Middle frontal gyrus (tissue), 1 donor: ENCODE results near the gene RANBP3.
A peak's percentile ranks its signal among the peaks of the same experiment; 100 is the strongest.
"Not testable (repeated sequence)": the region's sequence is repeated elsewhere in the genome, so short reads cannot be mapped to it uniquely, and the experiment has no call there.

Experiments used
- DNase-seq: peaks from one replicate; pipeline ENCODE4 v3.0.0-alpha.2; 2015; ENCODE audit warnings: low spot score; ENCODE audit errors: extremely low spot score

RANBP3 gene

DNA sequence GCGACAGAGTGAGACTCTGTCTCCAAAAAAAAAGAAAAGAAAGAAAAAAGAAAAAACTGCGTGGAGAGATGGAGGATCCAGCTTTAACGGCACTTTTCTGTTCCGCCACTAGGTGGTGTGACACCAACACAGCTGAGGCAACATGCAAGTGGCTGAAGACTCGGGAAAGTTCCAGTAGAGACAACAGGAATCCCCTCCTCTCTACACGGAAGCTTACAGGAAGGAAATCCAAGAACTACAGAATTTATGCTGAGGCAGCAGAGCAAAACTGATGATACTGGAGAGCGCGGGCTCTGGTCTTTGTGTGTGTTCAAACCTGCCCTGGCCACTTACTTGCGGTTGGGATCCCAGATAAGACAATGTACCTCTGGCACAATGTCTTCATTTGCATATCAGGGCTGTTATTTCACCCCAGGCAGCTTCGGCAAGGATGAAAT, 9.9 kb downstream of the RANBP3 start:
- peak; percentile 39 for DNase-seq

DNA sequence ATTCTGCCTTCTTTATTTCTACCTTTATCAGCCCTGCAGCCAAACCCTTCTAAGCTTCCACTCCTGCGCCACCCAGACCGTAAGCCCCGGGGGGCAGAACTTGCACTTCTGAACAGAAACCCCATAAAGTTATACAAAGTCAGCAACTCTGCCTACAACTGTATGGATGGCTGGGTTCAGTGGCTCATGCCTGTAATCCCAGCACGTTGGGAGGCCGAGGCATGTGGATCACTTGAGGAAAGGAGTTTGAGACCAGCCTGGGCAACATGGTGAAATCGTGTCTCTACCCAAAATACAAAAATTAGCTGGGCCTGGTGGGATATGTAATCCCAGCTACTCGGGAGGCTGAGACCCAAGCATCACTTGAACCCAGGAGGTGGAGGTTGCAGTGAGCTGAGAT, 10.4 kb downstream of the RANBP3 start:
- no peak for DNase-seq

DNA sequence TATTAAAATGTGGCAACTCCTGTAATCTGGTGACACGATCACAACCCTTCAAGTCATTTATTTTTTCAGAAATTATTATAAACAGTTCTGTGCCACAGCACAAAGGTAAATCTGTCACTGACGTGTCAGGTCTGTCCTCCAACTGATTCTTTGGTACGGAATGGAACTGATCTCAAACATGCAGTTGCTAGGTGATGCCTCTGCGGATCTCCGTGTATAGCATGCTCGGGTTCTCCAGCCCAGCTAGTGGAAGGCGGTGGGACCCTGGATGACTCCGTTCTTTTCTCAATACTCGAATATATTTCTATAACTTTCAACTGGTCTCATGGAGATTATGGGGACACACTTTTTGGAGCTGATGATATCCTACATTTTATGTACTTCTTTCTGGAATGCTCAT, 11.0 kb downstream of the RANBP3 start:
- DNase-seq: no peak

- no peak for DNase-seq
These were observed 11.7 kb downstream of the RANBP3 start for GRCh38 chr19:5966215-5966614.

- no peak for DNase-seq
These were observed 12.9 kb downstream of the RANBP3 start for GRCh38 chr19:5964816-5965565.

GRCh38 chr19:5963855-5964254, 14.1 kb downstream of the RANBP3 start:
- no peak for DNase-seq

- DNase-seq: not testable (repeated sequence)
These were observed 14.7 kb downstream of the RANBP3 start for GRCh38 chr19:5963259-5963658.

- no peak for DNase-seq
These were observed 15.7 kb downstream of the RANBP3 start for GRCh38 chr19:5961969-5962945.

- DNase-seq: not testable (repeated sequence)
These were observed 16.3 kb downstream of the RANBP3 start for GRCh38 chr19:5961641-5961968.

GRCh38 chr19:5960005-5961001, 17.6 kb downstream of the RANBP3 start:
- no peak for DNase-seq

DNA sequence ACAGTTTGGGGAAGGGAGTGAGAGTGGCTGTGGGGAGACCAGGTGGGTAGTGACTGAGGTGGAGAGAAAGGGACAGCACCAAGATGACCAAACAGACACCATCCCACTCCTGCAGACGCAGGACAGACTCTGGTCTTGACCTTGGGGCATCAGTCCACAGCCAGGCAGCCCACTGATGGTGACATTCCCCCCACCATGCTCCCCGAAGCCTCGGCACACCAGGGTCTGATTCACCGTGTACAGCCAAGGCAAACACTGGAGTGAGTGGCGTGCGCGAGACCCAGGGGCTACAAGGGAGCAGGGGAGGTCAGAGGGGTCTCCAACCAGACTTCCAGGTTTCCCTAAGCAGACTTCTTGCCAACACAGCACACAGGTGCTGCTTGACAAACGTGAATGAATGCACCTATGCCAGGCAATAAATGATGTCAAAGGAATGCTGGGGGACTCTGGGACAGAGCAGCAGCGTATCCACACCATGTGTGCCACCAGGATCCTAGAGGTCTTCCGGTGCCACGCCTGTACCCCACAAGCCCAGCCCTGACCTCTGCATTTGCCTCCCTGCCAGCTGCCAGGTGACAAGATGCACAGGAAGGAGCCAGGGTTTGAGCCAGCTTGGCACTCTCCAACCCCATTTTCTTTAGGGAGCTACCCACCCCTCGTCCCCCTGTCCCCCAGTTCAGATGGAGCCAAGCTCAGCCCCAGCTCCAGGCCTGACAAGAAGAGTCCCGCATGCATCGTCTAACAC, 18.5 kb downstream of the RANBP3 start:
- no peak for DNase-seq

GRCh38 chr19:5958851-5959122, 19.2 kb downstream of the RANBP3 start:
- no peak for DNase-seq

- DNase-seq: no peak
These were observed 19.7 kb downstream of the RANBP3 start for GRCh38 chr19:5958074-5958850.

GRCh38 chr19:5957170-5957569, 20.8 kb downstream of the RANBP3 start:
- no peak for DNase-seq

- no peak for DNase-seq
These were observed 21.2 kb downstream of the RANBP3 start for GRCh38 chr19:5956728-5957127.

- DNase-seq: no peak
These were observed 21.6 kb downstream of the RANBP3 start for GRCh38 chr19:5956323-5956722.

DNA sequence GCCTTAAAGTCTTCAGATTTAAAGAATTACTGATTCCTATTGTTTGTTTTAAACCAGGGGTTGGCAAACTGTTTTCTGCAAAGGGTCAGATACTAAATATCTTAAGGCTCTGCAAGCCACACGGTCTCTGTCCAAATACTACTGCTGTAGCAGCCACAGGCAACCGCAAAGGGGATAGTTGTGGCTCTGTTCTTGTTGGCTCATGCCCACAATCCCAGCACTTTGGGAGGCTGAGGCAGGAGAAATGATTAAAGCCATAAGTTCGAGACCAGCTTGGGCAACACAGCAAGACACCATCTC, 22.4 kb downstream of the RANBP3 start:
- no peak for DNase-seq

GRCh38 chr19:5954293-5954692, 23.6 kb downstream of the RANBP3 start:
- no peak for DNase-seq

- no peak for DNase-seq
These were observed 24.2 kb downstream of the RANBP3 start for GRCh38 chr19:5953680-5954213.

DNA sequence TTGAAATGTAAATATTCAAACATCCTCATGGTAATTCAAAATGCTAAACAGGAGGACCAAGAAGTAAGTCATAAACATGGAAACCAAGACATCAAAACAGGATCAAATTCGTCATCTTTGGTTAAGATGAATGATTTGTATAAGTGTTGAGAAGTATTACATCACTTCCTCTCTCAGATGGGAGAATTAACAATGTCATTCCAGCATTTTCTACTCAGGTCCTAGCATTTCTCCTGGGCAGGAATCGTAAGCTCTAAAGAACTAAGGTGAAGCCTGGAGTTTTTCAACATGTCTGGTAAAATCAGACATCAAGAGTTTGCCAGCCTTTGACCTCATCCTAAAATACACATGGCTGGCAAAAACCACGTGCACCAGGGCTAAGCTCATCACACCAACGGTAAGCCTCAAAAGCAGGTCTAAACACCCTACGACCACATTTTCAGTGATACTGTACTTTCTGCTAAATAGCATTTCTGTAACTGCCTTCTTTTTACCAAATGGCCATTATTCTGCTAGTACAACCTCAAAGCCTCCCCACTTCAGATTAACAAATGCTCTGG, 24.8 kb downstream of the RANBP3 start:
- DNase-seq: no peak
